IMR-90 (cell line): ENCODE data around the gene PPM1F. TPM values are rescaled to one million over a fixed set of nuclear protein-coding genes. Genes with fewer than 3 reads are reported as not detected.

Experiments used
- ATAC-seq: fragments of 200-7000 bp; cut with Tn5 transposase; 2 replicates; pipeline ENCODE4 v1.9.1; 2020; ENCODE audit warnings: low read depth, mild to moderate bottlenecking, moderate library complexity
- BruUV-seq: library from RNA; stranded (reverse); fragments of 400-500 nt; replicated peaks from 2 replicates; lab custom pipeline; 2021; lab: Mats Ljungman, UMichigan
- CTCF ChIA-PET: fragments of 300-600 bp; formaldehyde crosslinking; extraction: SDS; loops from one replicate; lab custom pipeline; 2021; ENCODE audit warnings: antibody characterized with exemption; lab: Yijun Ruan, JAX
- POLR2A ChIA-PET: fragments of 300-600 bp; sonication (Branson Sonifier 250); formaldehyde crosslinking; loops from one replicate; lab custom pipeline; 2022; ENCODE audit warnings: antibody characterized with exemption; ENCODE audit not compliant: unreplicated experiment; lab: Charles Lee
- DNase-seq: peaks from one replicate; pipeline ENCODE4 v3.0.0; 2013
- H2AFZ ChIP-seq: replicated peaks from 2 replicates; pipeline ENCODE3; 2013; ENCODE audit warnings: low read length, mild to moderate bottlenecking; ENCODE audit not compliant: poor library complexity
- H2AK5ac ChIP-seq: 2 replicates; pipeline ENCODE4 v1.6.1; 2013; ENCODE audit warnings: low read depth, low read length, inconsistent platforms
- H2AK9ac ChIP-seq: replicated peaks from 2 replicates; pipeline ENCODE3; 2013; ENCODE audit warnings: mild to moderate bottlenecking, low read depth, low read length, moderate library complexity; ENCODE audit not compliant: poor library complexity
- H2BK120ac ChIP-seq: 2 replicates; pipeline ENCODE4 v1.6.1; 2013; ENCODE audit warnings: low read depth, low read length, inconsistent platforms
- H2BK15ac ChIP-seq: 3 replicates; pipeline ENCODE4 v1.6.1; 2013; ENCODE audit warnings: low read depth, low read length, inconsistent platforms
- H2BK20ac ChIP-seq: 2 replicates; pipeline ENCODE4 v1.6.1; 2013; ENCODE audit warnings: low read depth, mild to moderate bottlenecking, inconsistent platforms, low read length, moderate library complexity
- H2BK5ac ChIP-seq: 2 replicates; pipeline ENCODE4 v1.6.1; 2013; ENCODE audit warnings: mild to moderate bottlenecking, low read depth, low read length, inconsistent platforms; ENCODE audit not compliant: poor library complexity, severe bottlenecking
- H3K14ac ChIP-seq: replicated peaks from 2 replicates; pipeline ENCODE4 v1.6.1; 2013; ENCODE audit warnings: low read depth, low read length, inconsistent platforms
- H3K18ac ChIP-seq: 2 replicates; pipeline ENCODE4 v1.6.1; 2013; ENCODE audit warnings: low read depth, low read length, control low read depth
- H3K23ac ChIP-seq: 2 replicates; pipeline ENCODE4 v1.6.1; 2013; ENCODE audit warnings: low read depth, low read length, inconsistent platforms
- H3K27ac ChIP-seq: 2 replicates; pipeline ENCODE4 v1.5.1; 2013; ENCODE audit warnings: mild to moderate bottlenecking, control low read depth, low read length; ENCODE audit not compliant: insufficient read depth
- H3K27me3 ChIP-seq: 2 replicates; pipeline ENCODE4 v1.6.1; 2013; ENCODE audit warnings: low read length; ENCODE audit not compliant: control insufficient read depth, insufficient read depth
- H3K36me3 ChIP-seq: 2 replicates; pipeline ENCODE4 v1.6.1; 2013; ENCODE audit warnings: low read length, mixed read lengths; ENCODE audit not compliant: control insufficient read depth, insufficient read depth
- H3K4ac ChIP-seq: 2 replicates; pipeline ENCODE4 v1.6.1; 2013; ENCODE audit warnings: low read depth, low read length, inconsistent platforms
- H3K4me1 ChIP-seq: 2 replicates; pipeline ENCODE4 v1.6.1; 2013; ENCODE audit warnings: low read length, mixed read lengths; ENCODE audit not compliant: control insufficient read depth, insufficient read depth
- H3K4me2 ChIP-seq: 2 replicates; pipeline ENCODE4 v1.6.1; 2013; ENCODE audit warnings: low read depth, mild to moderate bottlenecking, control low read depth, low read length, moderate library complexity
- H3K4me3 ChIP-seq: 2 replicates; pipeline ENCODE4 v1.5.1; 2013; ENCODE audit warnings: low read depth, mild to moderate bottlenecking, control low read depth, low read length, moderate library complexity; ENCODE audit not compliant: insufficient read depth
- H3K56ac ChIP-seq: 2 replicates; pipeline ENCODE4 v1.6.1; 2013; ENCODE audit warnings: low read length, inconsistent platforms; ENCODE audit not compliant: insufficient read depth; ENCODE audit errors: extremely low read depth
- H3K79me1 ChIP-seq, 2 experiments: 2 replicates each; pipeline ENCODE4 v1.6.1; 2013; ENCODE audit warnings: low read length in 2 of 2, inconsistent platforms in 1 of 2, low read depth in 1 of 2
- H3K9ac ChIP-seq: 2 replicates; pipeline ENCODE4 v1.6.1; 2013; ENCODE audit warnings: low read depth, low read length, control low read depth
- H3K9me1 ChIP-seq: 2 replicates; pipeline ENCODE4 v1.6.1; 2013; ENCODE audit warnings: low read length, inconsistent platforms; ENCODE audit not compliant: insufficient read depth
- H3K9me3 ChIP-seq: 2 replicates; pipeline ENCODE4 v1.6.1; 2013; ENCODE audit warnings: low read length; ENCODE audit not compliant: control insufficient read depth, insufficient read depth
- H4K20me1 ChIP-seq: 2 replicates; pipeline ENCODE4 v1.6.1; 2013; ENCODE audit warnings: low read length, inconsistent platforms; ENCODE audit not compliant: insufficient read depth
- H4K5ac ChIP-seq: 2 replicates; pipeline ENCODE4 v1.6.1; 2013; ENCODE audit warnings: mild to moderate bottlenecking, low read depth, low read length, control low read depth
- H4K8ac ChIP-seq, 2 experiments: 2 replicates each; pipeline ENCODE4 v1.6.1; 2013; ENCODE audit warnings: low read depth in 2 of 2, low read length in 2 of 2, control low read depth in 1 of 2, inconsistent platforms in 1 of 2
- H4K91ac ChIP-seq: 2 replicates; pipeline ENCODE4 v1.6.1; 2013; ENCODE audit warnings: low read depth, low read length, inconsistent platforms; ENCODE audit not compliant: insufficient read depth
- BHLHE40 ChIP-seq: fragments of 150-350 bp; IDR thresholded peaks from 2 replicates; pipeline ENCODE4 v1.6.1; 2016; ENCODE audit warnings: mild to moderate bottlenecking, low read depth, low read length
- CHD1 ChIP-seq: IDR thresholded peaks from 2 replicates; pipeline ENCODE4 v1.6.1; 2012; ENCODE audit warnings: low read depth, low read length, improper control_type of control experiment
- MAZ ChIP-seq: IDR thresholded peaks from 2 replicates; pipeline ENCODE4 v1.6.1; 2012; ENCODE audit warnings: low read depth, mild to moderate bottlenecking, low read length, improper control_type of control experiment, moderate library complexity, borderline replicate concordance
- MXI1 ChIP-seq: IDR thresholded peaks from 2 replicates; pipeline ENCODE4 v1.6.1; 2012; ENCODE audit warnings: low read depth, mild to moderate bottlenecking, low read length, moderate library complexity, borderline replicate concordance
- NFE2L2 ChIP-seq: fragments of 150-350 bp; IDR thresholded peaks from 2 replicates; pipeline ENCODE4 v1.6.1; 2016; ENCODE audit warnings: low read depth, mild to moderate bottlenecking, low read length
- POLR2A ChIP-seq: IDR thresholded peaks from 2 replicates; pipeline ENCODE4 v1.6.1; 2012; ENCODE audit warnings: mild to moderate bottlenecking, low read depth, low read length
- WGBS, 2 experiments: methylation state at CpG; one replicate each; pipeline versions ENCODE4 v1.1.5 to v1.1.7; 2013; ENCODE audit warnings: missing lambda C conversion rate in 2 of 2; ENCODE audit not compliant: insufficient read length in 1 of 2; ENCODE audit errors: extremely low coverage in 2 of 2; 5-methylcytosine and 5-hydroxymethylcytosine counted together
- dilution Hi-C: fragments of 300-500 bp; cut with HindIII; formaldehyde crosslinking; loops from one replicate; pipeline ENCODE4 v1.14.3; 2018; ENCODE audit warnings: low sequenced_read_pairs; ENCODE audit not compliant: unreplicated experiment
- in situ Hi-C: fragments of 300-500 bp; cut with MboI; formaldehyde crosslinking; loops from 3 replicates; pipeline ENCODE4 v1.14.3; 2019; ENCODE audit warnings: low sequenced_read_pairs, inconsistent platforms, mixed read lengths
- intact Hi-C: fragments of 100-400 bp; cut with micrococcal nuclease; formaldehyde crosslinking; loops from 2 replicates; pipeline ENCODE4 v1.10.0; 2022
- polyA plus RNA-seq, 3 experiments: library from polyadenylated mRNA; depleted of rRNA; stranded (reverse); fragments of >200 nt; gene quantifications; 2 replicates each; pipeline ENCODE4 v1.2.3, GENCODE V29; 2012; ENCODE audit warnings: low replicate concordance in 1 of 3
- total RNA-seq: library from RNA; depleted of rRNA; stranded (reverse); fragments of >200 nt; gene quantifications from 2 replicates; pipeline ENCODE4 v1.2.3, GENCODE V29; 2012
- TF ChIP-seq, protein P1 (sequence below): fragments of 150-350 bp; IDR thresholded peaks from 2 replicates; pipeline ENCODE4 v1.6.1; 2017; ENCODE audit warnings: mild to moderate bottlenecking, antibody characterized with exemption, low read length, low read depth

The PPM1F gene
- total and polyA plus RNA-seq, 2 of the 4 experiments (the other 2 are of a cell fraction): 20.8 to 30.3 TPM

GRCh38 chr22:21889251-21889990 is 63.2 kb downstream of the PPM1F start:
- Histone ChIP-seq H2AK5ac (no peak overlapping the region), H2AFZ (no peak overlapping the region), H3K27ac (no peak overlapping the region), H3K79me1 (no peaks in the 10 kb centered on the region), H3K9ac (no peak overlapping the region), H4K20me1 (no peaks in the 10 kb centered on the region), H2BK15ac (no peak overlapping the region), H2BK5ac (no peak overlapping the region), H3K36me3 (no peaks in the 10 kb centered on the region), H3K56ac (no peak overlapping the region), H2AK9ac (no peak overlapping the region), H2BK120ac (no peak overlapping the region), H3K23ac (no peak overlapping the region), H4K91ac (no peak overlapping the region), H3K4ac (no peak overlapping the region), H3K18ac (no peak overlapping the region), H3K4me3 (no peak overlapping the region), H2BK20ac (no peak overlapping the region), H3K14ac (no peak overlapping the region), H3K4me2 (no peak overlapping the region), H3K9me3 (no peaks in the 10 kb centered on the region), H4K5ac (no peak overlapping the region), H3K27me3 (no peaks in the 10 kb centered on the region), H4K8ac (no peak overlapping the region), H3K4me1 (peaks cover 2% of the 10 kb centered on the region; the same call in 1 of the 2 replicates), H3K9me1 (no peaks in the 10 kb centered on the region)
- dilution Hi-C loops: no loop called here
- no TSS peak for BruUV-seq
- POLR2A ChIA-PET: interaction anchor here (0.7 kb wide), 1 partner anchor 15 kb away, joined by 9 read pairs; no protein-coding TSS in a partner anchor
- intact Hi-C loops: no loop called here
- no peak; the same call in 1 of the 2 replicates for ATAC-seq
- 94% methylated on average over 2 of the region's 10 CpGs; no CpG with 5 or more reads in 1 of the 2 experiments for whole genome bisulfite sequencing, 2 experiments
- TF ChIP-seq NFE2L2: no peak
- no peak for TF ChIP-seq POLR2A
- no peak for TF ChIP-seq BHLHE40
- TF ChIP-seq CHD1: no peak
- no peak for TF ChIP-seq MXI1
- TF ChIP-seq, protein P1, sequence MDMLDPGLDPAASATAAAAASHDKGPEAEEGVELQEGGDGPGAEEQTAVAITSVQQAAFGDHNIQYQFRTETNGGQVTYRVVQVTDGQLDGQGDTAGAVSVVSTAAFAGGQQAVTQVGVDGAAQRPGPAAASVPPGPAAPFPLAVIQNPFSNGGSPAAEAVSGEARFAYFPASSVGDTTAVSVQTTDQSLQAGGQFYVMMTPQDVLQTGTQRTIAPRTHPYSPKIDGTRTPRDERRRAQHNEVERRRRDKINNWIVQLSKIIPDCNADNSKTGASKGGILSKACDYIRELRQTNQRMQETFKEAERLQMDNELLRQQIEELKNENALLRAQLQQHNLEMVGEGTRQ: no peak
- TF ChIP-seq MAZ: no peak
- no peak for DNase-seq
- CTCF ChIA-PET: interaction anchor here (1.2 kb wide), 1 partner anchor 13 kb away, joined by 3 read pairs; no protein-coding TSS in a partner anchor
- in situ Hi-C loops: no loop called here
